ENCODE results near the gene CLMP. TPM values are rescaled to one million over a fixed set of nuclear protein-coding genes. Genes with fewer than 3 reads are reported as not detected.

The CLMP gene
- total and polyA plus RNA-seq, 2 donors (not counting 1 experiment from before 2014, with no cell fraction given) = 0.01 TPM; not detected in 1

GRCh38 chr11:123151796-123152195 lies 43.3 kb downstream of the CLMP start:
- Histone ChIP-seq H3K79me2 (ENCODE audit: control insufficient read depth, insufficient read depth, low read length) (no peaks in the 10 kb centered on the region), H3K4me1 (ENCODE audit: control insufficient read depth in 2 of 2, insufficient read depth in 2 of 2, low read length in 2 of 2) (no peaks in the 10 kb centered on the region), H3K4me3 (ENCODE audit: control extremely low read depth in 1 of 5, extremely low read depth in 1 of 5, insufficient read depth in 1 of 5, low read depth in 2 of 5, low read length in 4 of 5) (no peak overlapping the region), H3K27me3 (replicated peaks in 1 of 4; ENCODE audit: control extremely low read depth in 1 of 4, control insufficient read depth in 3 of 4, insufficient read depth in 4 of 4, low read length in 3 of 4) (no peaks in the 10 kb centered on the region), H4K20me1 (ENCODE audit: control insufficient read depth, insufficient read depth, low read length, poor library complexity, severe bottlenecking) (no peaks in the 10 kb centered on the region), H3K9ac (ENCODE audit: low read length) (no peak overlapping the region), H2AFZ (ENCODE audit: insufficient read depth, low read depth, low read length, poor library complexity, severe bottlenecking) (no peak overlapping the region), H3K4me2 (replicated peaks; ENCODE audit: low read depth, low read length, poor library complexity, severe bottlenecking) (no peak overlapping the region), H3K9me3 (ENCODE audit: control extremely low read depth in 1 of 3, control insufficient read depth in 2 of 3, insufficient read depth in 1 of 3, low read length in 2 of 3) (peaks cover 0 to 6% (median 3%) of the 10 kb centered on the region in 3 donors), H3K27ac (ENCODE audit: low read length in 2 of 2) (no peak overlapping the region), H3K36me3 (replicated peaks in 1 of 2; ENCODE audit: control extremely low read depth in 1 of 2, control insufficient read depth in 1 of 2, extremely low read depth in 1 of 2, insufficient read depth in 2 of 2, low read length in 1 of 2) (no peaks in the 10 kb centered on the region)
- DNase-seq (no peak), ATAC-seq (ENCODE audit: low read depth) (no peak)
- Mint-ChIP-seq H3K4me1 (no peaks in the 10 kb centered on the region), H3K27ac (no peak overlapping the region), H3K9me3 (ENCODE audit: insufficient read depth) (peaks cover 7% of the 10 kb centered on the region), H3K27me3 (peaks cover 35% of the 10 kb centered on the region), H3K4me3 (no peak overlapping the region)
- no CpG with 5 or more reads among the region's 2 CpGs for WGBS (ENCODE audit: insufficient coverage)
- ChIA-PET CTCF (no interaction called here), POLR2A (no interaction called here)
- intact Hi-C loops (cut with micrococcal nuclease) = no loop called here
- no peak for TF ChIP-seq CTCF (IDR thresholded peaks at IDR 0.05)
- TF ChIP-seq EZH2 (IDR thresholded peaks at IDR 0.05; ENCODE audit: borderline replicate concordance, insufficient read depth, low read depth, low read length, poor library complexity, severe bottlenecking) = no peak

GRCh38 chr11:123151366-123151765 lies 43.7 kb downstream of the CLMP start:
- peaks cover 7% of the 10 kb centered on the region for H3K9me3 Mint-ChIP-seq (ENCODE audit: insufficient read depth)
- H3K27me3 Mint-ChIP-seq = peaks cover 39% of the 10 kb centered on the region
- POLR2A ChIA-PET = no interaction called here
- Histone ChIP-seq H3K4me1 (ENCODE audit: control insufficient read depth in 2 of 2, insufficient read depth in 2 of 2, low read length in 2 of 2) (no peaks in the 10 kb centered on the region), H3K4me2 (replicated peaks; ENCODE audit: low read depth, low read length, poor library complexity, severe bottlenecking) (no peak overlapping the region), H3K9me3 (ENCODE audit: control extremely low read depth in 1 of 3, control insufficient read depth in 2 of 3, insufficient read depth in 1 of 3, low read length in 2 of 3) (peaks cover 0 to 6% (median 3%) of the 10 kb centered on the region in 3 donors), H3K36me3 (replicated peaks in 1 of 2; ENCODE audit: control extremely low read depth in 1 of 2, control insufficient read depth in 1 of 2, extremely low read depth in 1 of 2, insufficient read depth in 2 of 2, low read length in 1 of 2) (no peaks in the 10 kb centered on the region), H3K27ac (ENCODE audit: low read length in 2 of 2) (no peak overlapping the region), H3K79me2 (ENCODE audit: control insufficient read depth, insufficient read depth, low read length) (no peaks in the 10 kb centered on the region), H3K27me3 (replicated peaks in 1 of 4; ENCODE audit: control extremely low read depth in 1 of 4, control insufficient read depth in 3 of 4, insufficient read depth in 4 of 4, low read length in 3 of 4) (no peaks in the 10 kb centered on the region), H3K9ac (ENCODE audit: low read length) (no peak overlapping the region), H3K4me3 (ENCODE audit: control extremely low read depth in 1 of 5, extremely low read depth in 1 of 5, insufficient read depth in 1 of 5, low read depth in 2 of 5, low read length in 4 of 5) (no peak overlapping the region), H2AFZ (ENCODE audit: insufficient read depth, low read depth, low read length, poor library complexity, severe bottlenecking) (no peak overlapping the region), H4K20me1 (ENCODE audit: control insufficient read depth, insufficient read depth, low read length, poor library complexity, severe bottlenecking) (no peaks in the 10 kb centered on the region)
- WGBS (ENCODE audit: insufficient coverage) = no CpG with 5 or more reads among the region's 3 CpGs
- H3K4me3 Mint-ChIP-seq = no peak overlapping the region
- CTCF ChIA-PET = no interaction called here
- H3K4me1 Mint-ChIP-seq = no peaks in the 10 kb centered on the region
- DNase-seq (no peak), ATAC-seq (ENCODE audit: low read depth) (no peak)
- no peak for TF ChIP-seq CTCF (IDR thresholded peaks at IDR 0.05)
- no peak for TF ChIP-seq EZH2 (IDR thresholded peaks at IDR 0.05; ENCODE audit: borderline replicate concordance, insufficient read depth, low read depth, low read length, poor library complexity, severe bottlenecking)
- H3K27ac Mint-ChIP-seq = no peak overlapping the region
- intact Hi-C loops (cut with micrococcal nuclease) = no loop called here

All from B cell (primary cell).